HG02973 (cell line): ENCODE measurements around the gene CX3CL1.
"Not testable (repeated sequence)": the region's sequence is repeated elsewhere in the genome, so short reads cannot be mapped to it uniquely, and the experiment has no call there.

Source experiments
- ATAC-seq: cut with Tn5 transposase; IDR thresholded peaks from one replicate; pipeline ENCODE4 v1.9.1; 2021; ENCODE audit warnings: moderate library complexity; ENCODE audit not compliant: unreplicated experiment

Gene CX3CL1

DNA sequence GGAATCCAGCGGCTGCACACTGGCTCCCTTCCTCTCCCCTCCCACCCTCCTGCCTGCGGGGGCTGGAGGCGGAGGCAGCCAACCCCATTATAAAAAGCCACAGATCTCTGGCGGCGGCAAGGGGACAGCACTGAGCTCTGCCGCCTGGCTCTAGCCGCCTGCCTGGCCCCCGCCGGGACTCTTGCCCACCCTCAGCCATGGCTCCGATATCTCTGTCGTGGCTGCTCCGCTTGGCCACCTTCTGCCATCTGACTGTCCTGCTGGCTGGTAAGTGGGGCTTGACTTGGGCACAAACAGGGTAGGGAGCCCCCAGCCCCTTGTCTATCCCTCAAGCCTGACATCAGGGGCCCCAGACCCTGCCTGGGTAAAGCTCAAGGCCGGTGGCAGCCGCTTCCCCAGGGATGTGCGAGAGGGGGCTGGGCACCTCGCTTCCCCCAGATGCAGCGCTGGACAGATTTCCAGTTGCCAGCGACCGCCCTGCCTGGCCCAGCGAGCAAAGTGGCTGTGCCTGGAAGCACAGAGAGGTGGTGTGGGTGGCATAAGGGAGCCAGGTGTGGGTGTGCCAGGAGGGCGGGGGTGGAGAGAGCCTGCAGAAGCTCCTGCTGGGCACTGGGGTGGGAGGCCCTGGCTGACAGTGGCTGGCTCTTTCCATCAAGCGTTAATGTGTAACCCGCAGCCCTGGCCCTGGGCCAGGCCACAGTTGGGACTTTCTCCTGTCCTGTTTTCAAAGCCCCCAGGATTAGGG is at the start of gene CX3CL1:
TSS of gene CX3CL1 (plus strand) at position 119 of the 745 bp plus-strand sequence. CDS start at position 198, 79 bp downstream.
- no peak for ATAC-seq

- ATAC-seq = no peak
These were observed 47.5 kb upstream of the CX3CL1 start for GRCh38 chr16:57324749-57325148.

DNA sequence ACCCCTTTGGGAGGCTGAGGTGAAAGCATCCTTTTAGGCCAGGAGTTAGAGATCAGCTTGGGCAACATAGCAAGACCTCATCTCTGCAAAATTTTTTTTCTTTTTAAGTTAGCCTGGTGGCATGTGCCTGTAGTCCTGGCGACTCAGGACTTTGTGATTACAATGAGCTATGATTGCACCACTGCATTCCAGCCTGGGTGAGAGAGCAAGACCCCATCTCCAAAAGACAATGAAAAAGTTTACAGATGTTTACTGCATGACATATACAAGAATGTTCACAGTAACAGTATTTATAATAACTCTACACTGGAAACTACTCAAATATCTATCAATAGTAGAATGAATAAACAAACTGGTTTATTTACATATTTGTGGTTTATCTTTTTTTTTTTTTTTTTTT is 46.8 kb upstream of the CX3CL1 start:
- ATAC-seq = no peak

GRCh38 chr16:57329718-57330327 is 42.5 kb upstream of the CX3CL1 start:
- ATAC-seq = no peak

- ATAC-seq = no peak
These were observed 40.9 kb upstream of the CX3CL1 start for GRCh38 chr16:57331355-57331754.

GRCh38 chr16:57333402-57333801 is 38.9 kb upstream of the CX3CL1 start:
- no peak for ATAC-seq

DNA sequence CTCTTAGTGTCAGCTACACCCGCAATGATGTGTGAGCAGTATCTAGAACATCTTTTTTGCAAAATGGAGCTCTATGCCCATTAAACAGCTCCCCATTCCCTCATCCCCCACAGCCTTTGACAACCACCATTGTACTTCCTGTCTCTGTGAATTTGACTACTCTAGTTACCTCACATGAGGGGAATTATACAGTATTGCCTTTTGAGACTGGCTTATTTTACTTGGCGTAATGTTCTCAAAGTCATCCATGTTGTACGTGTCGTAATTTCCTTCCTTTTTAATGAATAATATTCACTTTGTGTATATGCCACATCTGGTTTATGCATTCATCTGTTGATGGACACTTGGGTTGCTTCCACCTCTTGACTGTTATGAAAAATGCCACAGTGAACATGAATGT is 36.9 kb upstream of the CX3CL1 start:
- ATAC-seq = no peak

- ATAC-seq = no peak
These were observed 31.2 kb upstream of the CX3CL1 start for GRCh38 chr16:57341062-57341440.

DNA sequence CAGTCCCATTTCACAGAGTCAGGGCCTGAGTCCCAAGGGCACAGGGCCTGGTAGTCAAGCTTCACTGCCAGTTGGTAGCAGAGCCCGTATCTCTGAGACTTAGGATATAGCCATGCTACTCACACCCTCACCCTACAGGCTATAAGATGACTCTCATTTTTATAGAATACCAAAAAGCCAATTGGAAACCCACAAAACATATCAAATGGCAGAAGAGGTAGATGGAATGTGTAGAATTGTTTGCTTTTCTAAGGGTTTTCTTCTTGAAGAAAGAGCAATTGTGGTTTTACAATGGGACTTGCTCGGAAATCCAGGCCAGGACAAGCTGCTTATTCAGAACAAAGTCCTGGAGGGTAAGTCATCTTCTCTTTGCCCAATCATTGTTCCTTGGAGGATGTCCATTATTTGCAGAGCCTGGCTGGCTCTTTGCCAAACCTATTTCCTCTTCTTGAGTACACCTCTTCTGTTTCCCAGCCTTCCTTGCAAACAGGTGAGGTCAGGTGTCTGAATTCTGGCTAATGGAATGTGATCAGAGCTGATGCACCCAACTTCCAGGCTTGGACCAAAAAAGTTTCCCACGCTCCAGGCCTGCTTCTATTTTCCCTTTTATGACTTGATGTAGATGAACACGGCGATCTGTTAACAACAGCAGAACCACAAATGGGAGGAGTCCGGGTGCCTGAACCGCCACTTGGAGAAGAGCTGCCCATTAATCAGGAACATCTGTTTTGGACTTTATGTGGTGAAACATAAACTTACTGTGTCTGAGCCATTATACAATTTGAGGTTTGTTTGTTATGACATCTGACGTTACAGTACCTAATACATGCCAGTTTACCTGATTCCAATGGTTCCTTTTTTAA is 30.6 kb upstream of the CX3CL1 start:
- ATAC-seq = no peak

DNA sequence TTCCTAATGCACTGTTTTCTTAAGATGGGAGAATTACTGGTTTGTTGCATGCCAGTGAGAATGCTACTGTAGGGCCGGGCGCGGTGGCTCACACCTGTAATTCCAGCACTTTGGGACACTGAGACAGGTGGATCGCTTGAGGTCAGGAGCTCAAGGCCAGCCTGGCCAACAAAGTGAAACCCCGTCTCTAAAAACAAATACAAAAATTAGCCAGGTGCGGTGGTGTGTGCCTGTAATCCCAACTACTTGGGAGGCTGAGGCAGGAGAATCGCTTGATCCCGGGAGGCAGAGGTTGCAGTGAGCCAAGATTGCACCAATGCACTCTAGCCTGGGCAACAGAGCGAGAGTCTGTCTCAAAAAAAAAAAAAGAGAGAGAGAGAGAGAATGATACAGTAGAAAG is 29.7 kb upstream of the CX3CL1 start:
- not testable (repeated sequence) for ATAC-seq

DNA sequence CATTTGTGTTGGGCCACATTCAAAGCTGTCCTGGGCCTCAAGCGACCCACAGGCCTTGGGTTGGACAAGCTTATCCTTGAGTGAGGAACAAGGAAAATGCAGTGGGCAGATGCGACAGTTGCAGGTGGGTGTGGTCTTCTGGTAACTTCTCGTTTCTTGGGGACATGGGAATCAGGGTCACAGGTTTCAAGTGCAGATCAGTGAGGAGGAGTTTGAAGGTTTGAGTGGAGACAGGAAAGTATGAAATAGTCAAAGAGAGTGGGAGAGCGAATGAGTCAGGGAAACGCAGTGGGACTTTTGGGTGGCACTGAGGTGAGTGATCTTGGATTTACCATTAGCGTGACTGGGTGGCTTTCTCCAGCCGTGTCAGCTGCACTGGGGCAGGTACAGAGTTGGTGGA is 29.1 kb upstream of the CX3CL1 start:
- ATAC-seq = no peak

- not testable (repeated sequence) for ATAC-seq
These were observed 28.2 kb upstream of the CX3CL1 start for GRCh38 chr16:57344094-57344493.

GRCh38 chr16:57345021-57345420 is 27.3 kb upstream of the CX3CL1 start:
- no peak for ATAC-seq

DNA sequence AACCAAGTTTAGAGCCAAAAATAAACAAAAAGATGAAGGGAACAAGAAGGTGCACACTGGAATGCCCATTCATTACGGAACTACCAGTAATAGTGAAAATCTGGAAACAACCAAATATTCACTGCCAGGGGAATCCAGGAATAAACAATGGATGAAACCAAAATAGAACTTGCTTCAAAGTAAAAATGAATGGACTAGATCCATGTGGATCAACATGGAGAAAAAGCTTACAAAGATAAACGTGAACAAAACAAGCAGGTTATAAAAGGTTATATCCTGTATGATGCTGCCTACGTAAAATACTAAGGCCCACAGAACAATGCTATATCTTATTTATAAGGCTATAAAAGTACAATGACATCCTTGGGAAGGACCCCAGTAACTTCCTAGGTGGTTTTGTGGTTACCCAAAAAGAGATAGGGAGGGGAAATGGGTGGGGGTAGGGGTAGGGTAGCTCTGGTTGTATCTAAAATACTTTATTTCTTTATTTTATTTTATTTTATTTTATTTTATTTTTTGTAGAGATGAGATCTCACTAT is 26.6 kb upstream of the CX3CL1 start:
- no peak for ATAC-seq

- ATAC-seq = no peak
These were observed 24.4 kb upstream of the CX3CL1 start for GRCh38 chr16:57347858-57348257.

GRCh38 chr16:57348327-57348726 is 24.0 kb upstream of the CX3CL1 start:
- no peak for ATAC-seq

DNA sequence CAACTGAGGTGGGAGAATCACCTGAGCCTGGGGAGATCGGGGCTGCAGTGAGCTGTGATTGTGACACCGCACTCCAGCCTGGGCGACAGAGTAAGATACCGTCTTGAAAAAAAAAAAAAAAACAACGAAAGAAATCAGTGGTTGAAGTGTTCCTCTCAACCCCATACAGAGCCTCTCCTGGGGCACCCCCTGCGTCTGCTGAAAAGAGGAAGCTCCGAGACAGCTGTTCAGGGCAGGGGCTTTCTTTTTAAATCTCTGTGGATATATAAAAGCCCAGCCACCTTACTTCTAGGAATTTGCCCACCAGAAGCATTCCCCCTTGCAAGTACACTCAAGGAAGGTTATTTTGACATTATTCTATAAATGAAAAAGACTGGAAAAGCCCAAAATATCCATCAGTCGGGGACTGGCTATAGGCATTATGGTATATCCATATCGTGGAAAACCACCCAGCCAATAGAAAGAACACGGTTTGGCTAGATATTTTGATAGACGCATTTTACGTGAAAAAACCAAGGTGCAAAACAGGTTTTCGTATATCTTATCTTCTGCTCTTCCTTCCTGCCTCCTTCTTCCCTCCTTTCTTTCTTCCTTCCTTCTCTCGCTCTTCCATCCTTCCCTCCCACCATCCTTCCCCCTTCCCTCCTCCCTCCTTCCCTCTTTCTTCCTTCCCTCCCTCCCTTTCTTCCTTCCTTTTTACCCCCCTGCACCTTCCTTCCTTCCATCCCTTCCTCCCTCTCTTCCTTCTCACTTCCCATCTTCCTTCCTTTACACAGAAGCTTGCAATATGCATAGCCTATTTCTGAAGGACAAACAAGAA is 22.9 kb upstream of the CX3CL1 start:
- peak; percentile 85 for ATAC-seq

- no peak for ATAC-seq
These were observed 19.6 kb upstream of the CX3CL1 start for GRCh38 chr16:57352636-57353047.

DNA sequence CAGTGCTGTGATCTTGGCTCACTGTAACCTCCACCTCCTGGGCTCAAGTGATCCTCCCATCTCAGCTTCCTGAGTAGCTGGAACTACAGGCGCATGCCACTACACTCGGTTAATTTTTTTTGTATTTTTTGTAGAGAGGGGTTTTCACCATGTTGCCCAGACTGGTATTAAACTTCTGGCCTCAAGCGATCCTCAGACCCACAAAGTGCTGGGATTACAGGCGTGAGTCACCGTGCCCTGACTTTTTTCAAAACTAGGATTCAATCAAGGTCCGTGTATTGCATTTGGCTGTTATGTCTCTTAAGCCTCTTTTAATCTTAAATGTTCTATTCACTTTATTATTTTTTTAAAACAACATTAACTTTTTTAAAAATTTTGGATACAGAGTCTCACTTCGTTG is 18.0 kb upstream of the CX3CL1 start:
- ATAC-seq = no peak

DNA sequence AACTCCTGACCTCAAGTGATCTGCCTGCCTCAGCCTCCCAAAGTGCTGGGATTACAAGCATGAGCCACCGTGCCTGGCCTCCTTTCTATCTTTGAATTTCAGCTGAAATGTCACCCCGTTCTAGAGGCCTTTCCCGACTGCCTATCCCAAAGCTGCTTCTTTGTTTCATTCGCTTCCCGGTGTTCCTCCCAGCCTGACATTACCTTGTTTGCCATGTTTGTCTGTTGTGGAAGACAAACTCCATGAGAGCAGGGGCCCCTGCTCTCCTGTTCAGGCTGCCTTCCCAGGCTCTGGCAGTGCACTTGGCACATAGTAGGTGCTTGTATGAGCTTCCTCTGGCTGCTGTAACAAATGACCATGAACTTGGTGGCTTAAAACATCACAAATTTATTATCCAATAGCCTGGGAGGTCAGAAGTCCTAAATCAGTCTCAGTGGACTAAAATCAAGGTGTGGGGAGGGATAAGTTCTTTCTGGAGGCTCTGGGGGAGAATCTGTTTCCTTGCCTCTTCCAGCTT is 16.3 kb upstream of the CX3CL1 start:
- ATAC-seq = no peak
